H7 (cell line): Measurements from ENCODE around the gene WIPF3. TPM values are rescaled to one million over a fixed set of nuclear protein-coding genes. Genes with fewer than 3 reads are reported as not detected.

Source experiments
- DNase-seq: peaks from one replicate; pipeline ENCODE4 v3.0.0; 2012
- H3K27me3 ChIP-seq: 2 replicates; pipeline ENCODE4 v1.6.0; 2011; ENCODE audit warnings: mild to moderate bottlenecking, low read length; ENCODE audit not compliant: control insufficient read depth, insufficient read depth
- H3K36me3 ChIP-seq: replicated peaks from 2 replicates; pipeline ENCODE4 v1.5.1; 2011; ENCODE audit warnings: low read length; ENCODE audit not compliant: control insufficient read depth, insufficient read depth
- H3K4me3 ChIP-seq: 2 replicates; pipeline ENCODE4 v1.5.1; 2011; ENCODE audit warnings: low read depth, mild to moderate bottlenecking, control low read depth, low read length, moderate library complexity; ENCODE audit not compliant: insufficient read depth
- total RNA-seq: library from RNA; depleted of rRNA; stranded (reverse); fragments of >200 nt; shearing (Covaris generic); gene quantifications from 2 replicates; pipeline ENCODE4 v1.2.3, GENCODE V29; 2014

Gene WIPF3
- total RNA-seq, 1 experiment from 2014 or later: 1.4 TPM

GRCh38 chr7:29917641-29918040 lies 111.3 kb downstream of the WIPF3 start:
- Histone ChIP-seq H3K27me3 (no peaks in the 10 kb centered on the region), H3K4me3 (no peak overlapping the region), H3K36me3 (peaks cover 10% of the 10 kb centered on the region)
- DNase-seq: no peak

GRCh38 chr7:29918850-29919249 lies 112.5 kb downstream of the WIPF3 start:
- no peaks in the 10 kb centered on the region for H3K27me3 ChIP-seq

GRCh38 chr7:29919790-29920189 lies 113.5 kb downstream of the WIPF3 start:
- H3K36me3 ChIP-seq: peaks cover 30% of the 10 kb centered on the region
- H3K27me3 ChIP-seq: no peaks in the 10 kb centered on the region
- H3K4me3 ChIP-seq: no peak overlapping the region
- DNase-seq: no peak

More at GRCh38 chr7:29918850-29919249, 112.5 kb downstream of the WIPF3 start:
- no peak overlapping the region for H3K4me3 ChIP-seq
- DNase-seq: no peak
- H3K36me3 ChIP-seq: peaks cover 21% of the 10 kb centered on the region

GRCh38 chr7:29920491-29920890 lies 114.2 kb downstream of the WIPF3 start:
- no peak for DNase-seq
- no peak overlapping the region for H3K4me3 ChIP-seq
- H3K36me3 ChIP-seq: peaks cover 30% of the 10 kb centered on the region
- H3K27me3 ChIP-seq: no peaks in the 10 kb centered on the region

GRCh38 chr7:29921404-29922010 lies 115.2 kb downstream of the WIPF3 start:
- peak; percentile 77 for DNase-seq
- Histone ChIP-seq H3K36me3 (peaks cover 32% of the 10 kb centered on the region), H3K4me3 (no peak overlapping the region), H3K27me3 (no peaks in the 10 kb centered on the region)

- Histone ChIP-seq H3K27me3 (no peaks in the 10 kb centered on the region), H3K36me3 (peaks cover 34% of the 10 kb centered on the region)
- no peak for DNase-seq
These were observed 116.8 kb downstream of the WIPF3 start for GRCh38 chr7:29922921-29923700.

GRCh38 chr7:29924006-29924405 lies 117.7 kb downstream of the WIPF3 start:
- no peak for DNase-seq

More at GRCh38 chr7:29922921-29923700, 116.8 kb downstream of the WIPF3 start:
- no peak overlapping the region for H3K4me3 ChIP-seq

GRCh38 chr7:29924684-29925083 lies 118.4 kb downstream of the WIPF3 start:
- DNase-seq: no peak
- H3K36me3 ChIP-seq: peaks cover 35% of the 10 kb centered on the region
- no peaks in the 10 kb centered on the region for H3K27me3 ChIP-seq
- no peak overlapping the region for H3K4me3 ChIP-seq

More at GRCh38 chr7:29924006-29924405, 117.7 kb downstream of the WIPF3 start:
- no peak overlapping the region for H3K4me3 ChIP-seq
- H3K36me3 ChIP-seq: peaks cover 34% of the 10 kb centered on the region
- no peaks in the 10 kb centered on the region for H3K27me3 ChIP-seq

GRCh38 chr7:29926216-29926615 lies 119.9 kb downstream of the WIPF3 start:
- DNase-seq: no peak
- Histone ChIP-seq H3K27me3 (no peaks in the 10 kb centered on the region), H3K4me3 (no peak overlapping the region), H3K36me3 (peaks cover 35% of the 10 kb centered on the region)

GRCh38 chr7:29926741-29927140 lies 120.4 kb downstream of the WIPF3 start:
- DNase-seq: no peak
- no peak overlapping the region for H3K4me3 ChIP-seq
- H3K27me3 ChIP-seq: no peaks in the 10 kb centered on the region
- H3K36me3 ChIP-seq: peaks cover 35% of the 10 kb centered on the region

- Histone ChIP-seq H3K27me3 (no peaks in the 10 kb centered on the region), H3K36me3 (peaks cover 20% of the 10 kb centered on the region), H3K4me3 (no peak overlapping the region)
- DNase-seq: peak; percentile 49
These were observed 122.9 kb downstream of the WIPF3 start for GRCh38 chr7:29929018-29929807.

GRCh38 chr7:29935111-29935510 lies 128.8 kb downstream of the WIPF3 start:
- no peak for DNase-seq

GRCh38 chr7:29937132-29937531 lies 130.8 kb downstream of the WIPF3 start:
- DNase-seq: no peak
- no peaks in the 10 kb centered on the region for H3K27me3 ChIP-seq
- peaks cover 41% of the 10 kb centered on the region for H3K36me3 ChIP-seq
- H3K4me3 ChIP-seq: no peak overlapping the region

More at GRCh38 chr7:29935111-29935510, 128.8 kb downstream of the WIPF3 start:
- H3K36me3 ChIP-seq: peaks cover 38% of the 10 kb centered on the region
- H3K27me3 ChIP-seq: no peaks in the 10 kb centered on the region
- H3K4me3 ChIP-seq: no peak overlapping the region

GRCh38 chr7:29940199-29940598 lies 133.9 kb downstream of the WIPF3 start:
- peaks cover 51% of the 10 kb centered on the region for H3K36me3 ChIP-seq
- no peaks in the 10 kb centered on the region for H3K27me3 ChIP-seq
- H3K4me3 ChIP-seq: no peak overlapping the region
- no peak for DNase-seq
